ENCODE data around the gene TBC1D22A. TPM values are rescaled to one million over a fixed set of nuclear protein-coding genes. Genes with fewer than 3 reads are reported as not detected.

TBC1D22A gene
- total RNA-seq, 4 donors from 2014 or later: 42.6 to 70.4 (median 55.1) TPM

GRCh38 chr22:46861468-46862367 lies 99.3 kb downstream of the TBC1D22A start:
- peak in 1 of 3 donors; percentile 32 for DNase-seq
- no peak overlapping the region for H3K27ac ChIP-seq
- TF ChIP-seq, protein P1, sequence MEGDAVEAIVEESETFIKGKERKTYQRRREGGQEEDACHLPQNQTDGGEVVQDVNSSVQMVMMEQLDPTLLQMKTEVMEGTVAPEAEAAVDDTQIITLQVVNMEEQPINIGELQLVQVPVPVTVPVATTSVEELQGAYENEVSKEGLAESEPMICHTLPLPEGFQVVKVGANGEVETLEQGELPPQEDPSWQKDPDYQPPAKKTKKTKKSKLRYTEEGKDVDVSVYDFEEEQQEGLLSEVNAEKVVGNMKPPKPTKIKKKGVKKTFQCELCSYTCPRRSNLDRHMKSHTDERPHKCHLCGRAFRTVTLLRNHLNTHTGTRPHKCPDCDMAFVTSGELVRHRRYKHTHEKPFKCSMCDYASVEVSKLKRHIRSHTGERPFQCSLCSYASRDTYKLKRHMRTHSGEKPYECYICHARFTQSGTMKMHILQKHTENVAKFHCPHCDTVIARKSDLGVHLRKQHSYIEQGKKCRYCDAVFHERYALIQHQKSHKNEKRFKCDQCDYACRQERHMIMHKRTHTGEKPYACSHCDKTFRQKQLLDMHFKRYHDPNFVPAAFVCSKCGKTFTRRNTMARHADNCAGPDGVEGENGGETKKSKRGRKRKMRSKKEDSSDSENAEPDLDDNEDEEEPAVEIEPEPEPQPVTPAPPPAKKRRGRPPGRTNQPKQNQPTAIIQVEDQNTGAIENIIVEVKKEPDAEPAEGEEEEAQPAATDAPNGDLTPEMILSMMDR (IDR thresholded peaks at IDR 0.05): no peak
- TF ChIP-seq POLR2A (IDR thresholded peaks at IDR 0.05): no peak
- no peaks in the 10 kb centered on the region for H3K27me3 ChIP-seq
- H3K36me3 ChIP-seq: no peaks in the 10 kb centered on the region
- no peak overlapping the region for H3K4me3 ChIP-seq
- peaks cover 0 to 15% (median 8%) of the 10 kb centered on the region in 4 donors for H3K4me1 ChIP-seq
- H3K9me3 ChIP-seq: no peaks in the 10 kb centered on the region

DNA sequence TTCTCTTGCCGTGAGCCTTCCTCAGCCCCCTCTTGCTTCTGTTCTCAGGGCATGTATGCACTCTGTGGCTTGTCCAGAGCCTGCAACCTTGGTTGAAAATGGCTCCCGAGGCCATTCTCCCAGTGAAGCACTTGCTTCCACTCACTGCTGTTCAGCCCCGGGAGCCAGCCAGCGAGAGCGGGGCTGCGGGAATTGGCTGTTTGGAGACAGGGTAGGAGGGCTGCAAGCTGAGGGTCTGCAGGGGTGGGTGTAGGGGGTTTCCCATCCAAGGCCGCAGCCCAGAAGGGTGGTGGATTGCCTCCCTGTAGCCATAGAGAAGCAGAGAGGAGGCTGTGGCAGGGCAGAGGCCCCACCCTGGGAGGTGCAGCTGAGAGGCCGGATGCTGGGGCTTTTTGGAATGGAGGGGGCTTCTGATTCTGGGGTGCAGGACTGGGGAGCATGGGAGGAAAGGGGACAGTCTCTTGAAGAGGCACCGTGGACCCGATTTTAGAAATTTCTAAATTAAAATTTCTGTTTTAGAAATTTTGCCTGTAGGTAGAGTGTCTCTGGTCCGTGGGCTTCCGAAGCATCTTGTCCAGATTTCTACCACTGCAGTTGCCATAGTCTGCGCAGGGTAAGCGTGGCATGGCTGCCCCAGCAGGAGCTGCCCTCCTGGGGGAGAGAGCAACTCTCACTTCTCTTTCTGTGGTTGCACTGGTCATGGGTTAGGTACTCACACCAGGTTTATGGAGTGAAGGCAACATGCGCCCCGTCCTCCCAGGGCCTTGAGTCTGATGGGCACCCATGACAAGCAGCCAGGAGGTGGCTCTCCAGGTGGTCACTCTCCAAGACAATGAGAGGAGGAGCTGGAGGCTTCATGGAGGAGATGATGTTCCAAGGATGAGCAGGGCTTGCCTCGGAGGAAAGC lies 100.2 kb downstream of the TBC1D22A start:
- no peaks in the 10 kb centered on the region for H3K36me3 ChIP-seq
- no peak for TF ChIP-seq POLR2A (IDR thresholded peaks at IDR 0.05)
- TF ChIP-seq, protein P1 (IDR thresholded peaks at IDR 0.05): no peak
- no peaks in the 10 kb centered on the region for H3K27me3 ChIP-seq
- no peak overlapping the region for H3K27ac ChIP-seq
- H3K9me3 ChIP-seq: no peaks in the 10 kb centered on the region
- H3K4me3 ChIP-seq: no peak overlapping the region
- peak in 2 of 3 donors; percentile 27 to 41 for DNase-seq
- peaks cover 0 to 15% (median 8%) of the 10 kb centered on the region in 4 donors for H3K4me1 ChIP-seq

DNA sequence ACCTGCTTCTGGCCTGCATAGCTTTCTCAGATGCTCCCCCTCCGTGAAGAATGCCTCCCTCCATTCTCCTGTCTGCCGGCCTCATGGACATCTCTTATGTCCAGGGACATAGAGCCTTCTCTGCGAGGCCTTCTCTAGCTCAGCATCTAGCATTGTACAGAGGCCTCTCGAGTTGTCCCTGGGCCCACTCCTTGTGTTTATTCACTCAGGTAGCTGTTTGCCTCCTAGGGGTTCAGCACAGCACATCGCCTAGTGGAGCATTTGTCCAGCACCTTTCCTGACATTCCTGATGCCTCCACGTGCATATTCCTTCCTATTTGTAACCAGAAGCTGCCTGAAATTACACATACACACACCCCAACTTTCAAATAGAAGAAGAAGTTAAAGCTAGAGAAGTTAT lies 101.3 kb downstream of the TBC1D22A start:
- Histone ChIP-seq H3K9me3 (no peaks in the 10 kb centered on the region), H3K27me3 (no peaks in the 10 kb centered on the region), H3K4me3 (no peak overlapping the region), H3K27ac (peak overlapping the region in 1 of 4 donors; percentile 45), H3K4me1 (peaks cover 0 to 15% (median 8%) of the 10 kb centered on the region in 4 donors), H3K36me3 (no peaks in the 10 kb centered on the region)
- no peak for DNase-seq
- TF ChIP-seq, protein P1 (IDR thresholded peaks at IDR 0.05): no peak
- no peak for TF ChIP-seq POLR2A (IDR thresholded peaks at IDR 0.05)

- Histone ChIP-seq H3K4me1 (peaks cover 0 to 15% (median 8%) of the 10 kb centered on the region in 4 donors), H3K9me3 (no peaks in the 10 kb centered on the region), H3K27ac (peak overlapping the region in 1 of 4 donors; percentile 45), H3K27me3 (no peaks in the 10 kb centered on the region), H3K36me3 (no peaks in the 10 kb centered on the region), H3K4me3 (peak overlapping the region in 1 of 4 donors; percentile 10)
- DNase-seq: no peak
- TF ChIP-seq, protein P1 (IDR thresholded peaks at IDR 0.05): peak in 2 of 6 experiments; percentile 2 to 16
- TF ChIP-seq POLR2A (IDR thresholded peaks at IDR 0.05): no peak
Observed at GRCh38 chr22:46864314-46865051, 102.0 kb downstream of the TBC1D22A start.

DNA sequence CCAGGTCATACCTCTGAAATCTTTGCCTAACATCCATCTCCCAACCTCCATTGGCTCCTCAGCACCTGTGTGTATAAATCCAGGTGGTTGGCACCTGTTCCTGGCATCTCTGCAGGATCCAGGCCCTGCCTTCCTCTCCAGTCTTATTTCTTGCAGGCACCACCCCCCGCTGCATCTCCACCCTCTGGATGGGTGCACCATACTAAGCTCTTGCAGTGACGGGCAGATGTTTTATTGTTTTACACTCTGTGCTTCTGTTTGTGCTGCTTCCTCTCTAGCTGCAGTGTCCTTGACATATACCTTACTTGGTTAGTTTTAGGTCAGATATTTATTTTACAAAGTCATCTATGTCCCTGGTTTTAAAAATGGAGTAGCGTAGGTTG lies 102.6 kb downstream of the TBC1D22A start:
- Histone ChIP-seq H3K4me3 (no peak overlapping the region), H3K4me1 (peaks cover 0 to 15% (median 8%) of the 10 kb centered on the region in 4 donors), H3K9me3 (no peaks in the 10 kb centered on the region), H3K27me3 (no peaks in the 10 kb centered on the region), H3K27ac (peak overlapping the region in 1 of 4 donors; percentile 45), H3K36me3 (no peaks in the 10 kb centered on the region)
- TF ChIP-seq, protein P1 (IDR thresholded peaks at IDR 0.05): no peak
- TF ChIP-seq POLR2A (IDR thresholded peaks at IDR 0.05): no peak
- peak in 1 of 3 donors; percentile 23 for DNase-seq

Data from Peyer's patch (tissue), 4 donors.